HG02884 (cell line): ENCODE measurements around the gene TEP1.
A peak's percentile ranks its signal among the peaks of the same experiment; 100 is the strongest.
"Not testable (repeated sequence)": the region's sequence is repeated elsewhere in the genome, so short reads cannot be mapped to it uniquely, and the experiment has no call there.

Source experiments
- ATAC-seq: cut with Tn5 transposase; IDR thresholded peaks from one replicate; pipeline ENCODE4 v1.9.1; 2021; ENCODE audit warnings: mild to moderate bottlenecking, moderate library complexity; ENCODE audit not compliant: unreplicated experiment

TEP1 gene

GRCh38 chr14:20412876-20413743 is at the start of gene TEP1:
TSS of gene TEP1 (minus strand) at chr14:20413501. CDS start at chr14:20408439, 5,062 bp downstream.
- peak; percentile 56 for ATAC-seq

GRCh38 chr14:20461225-20462141 is 48.2 kb upstream of the TEP1 start, which contains the start of gene PIP4P1:
TSS of gene PIP4P1 (minus strand) at chr14:20461434. CDS start at chr14:20461325, 109 bp downstream.
- peak; percentile 94 for ATAC-seq

GRCh38 chr14:20460458-20461224 is 47.3 kb upstream of the TEP1 start:
- ATAC-seq, result peak; percentile 2

- ATAC-seq, result no peak
These were observed 44.9 kb upstream of the TEP1 start for GRCh38 chr14:20458031-20458789.

GRCh38 chr14:20456971-20457370 is 43.7 kb upstream of the TEP1 start:
- ATAC-seq, result no peak

- peak; percentile 51 for ATAC-seq
These were observed 42.3 kb upstream of the TEP1 start for GRCh38 chr14:20455355-20456300.

GRCh38 chr14:20454516-20455354 is 41.4 kb upstream of the TEP1 start, which contains the start of the genes APEX1 and OSGEP:
TSS of gene APEX1 (plus strand) at chr14:20455226. CDS start at chr14:20455646, 420 bp downstream.
TSS of gene OSGEP (minus strand) at chr14:20454812. CDS start at chr14:20454683, 129 bp downstream.
- peak; percentile 85 for ATAC-seq

- not testable (repeated sequence) for ATAC-seq
These were observed 39.5 kb upstream of the TEP1 start for GRCh38 chr14:20452831-20453230.

- no peak for ATAC-seq
These were observed 33.6 kb upstream of the TEP1 start for GRCh38 chr14:20446889-20447288.

- not testable (repeated sequence) for ATAC-seq
These were observed 30.3 kb upstream of the TEP1 start for GRCh38 chr14:20443650-20444049.

GRCh38 chr14:20441461-20441860 is 28.2 kb upstream of the TEP1 start:
- ATAC-seq, result no peak

- ATAC-seq, result no peak
These were observed 27.6 kb upstream of the TEP1 start for GRCh38 chr14:20440882-20441281.

GRCh38 chr14:20440465-20440864 is 27.2 kb upstream of the TEP1 start:
- no peak for ATAC-seq

GRCh38 chr14:20438664-20439063 is 25.4 kb upstream of the TEP1 start:
- no peak for ATAC-seq

GRCh38 chr14:20436363-20436755 is 23.1 kb upstream of the TEP1 start:
- no peak for ATAC-seq

GRCh38 chr14:20435582-20436362 is 22.5 kb upstream of the TEP1 start, which contains the start of gene KLHL33:
TSS of gene KLHL33 (minus strand) at chr14:20436166. CDS start at chr14:20435811, 355 bp downstream.
- ATAC-seq, result no peak
